Measurements from ENCODE around the gene PRKN. TPM values are rescaled to one million over a fixed set of nuclear protein-coding genes. Genes with fewer than 3 reads are reported as not detected.

Gene PRKN
- total RNA-seq, 1 experiment from 2014 or later, result not detected

- no peaks in the 10 kb centered on the region for H4K20me1 ChIP-seq (ENCODE audit: insufficient read depth)
- CTCF ChIA-PET, result no interaction called here
- no peak overlapping the region for H3K4me2 ChIP-seq
- intact Hi-C loops (cut with micrococcal nuclease; ENCODE audit: unreplicated experiment), result no loop called here
- DNase-seq, result no peak
- H2AFZ ChIP-seq, result no peak overlapping the region
- no peaks in the 10 kb centered on the region for H3K9me3 ChIP-seq (ENCODE audit: insufficient read depth, low read depth)
- H3K27ac ChIP-seq, result no peak overlapping the region
- H3K9me2 ChIP-seq (ENCODE audit: insufficient read depth), result no peaks in the 10 kb centered on the region
- POLR2A ChIA-PET (ENCODE audit: unreplicated experiment), result no interaction called here
- H3K27me3 ChIP-seq (ENCODE audit: insufficient read depth, low read depth), result peaks cover 46% of the 10 kb centered on the region
- BruUV-seq (replicated peaks), result no TSS peak
- H3F3A ChIP-seq (ENCODE audit: insufficient read depth, low read depth), result no peaks in the 10 kb centered on the region
- no peak for TF ChIP-seq EZH2 (IDR thresholded peaks at IDR 0.05; ENCODE audit: low read depth)
- no peak for TF ChIP-seq CTCF (conservative IDR thresholded peaks at IDR 0.05)
- H3K4me3 ChIP-seq, result no peak overlapping the region
- H3K4me1 ChIP-seq (replicated peaks; ENCODE audit: insufficient read depth), result no peaks in the 10 kb centered on the region
- H3K36me3 ChIP-seq (ENCODE audit: low read depth), result no peaks in the 10 kb centered on the region
- no peaks in the 10 kb centered on the region for H3K79me2 ChIP-seq (ENCODE audit: low read depth)
Observed at GRCh38 chr6:162416307-162416706, 311.3 kb downstream of the PRKN start.

GRCh38 chr6:162409741-162410691, 317.6 kb downstream of the PRKN start:
- ChIA-PET POLR2A (ENCODE audit: unreplicated experiment) (no interaction called here), CTCF (no interaction called here)
- Histone ChIP-seq H4K20me1 (ENCODE audit: insufficient read depth) (no peaks in the 10 kb centered on the region), H2AFZ (no peak overlapping the region), H3K27ac (no peak overlapping the region), H3F3A (ENCODE audit: insufficient read depth, low read depth) (no peaks in the 10 kb centered on the region), H3K4me1 (replicated peaks; ENCODE audit: insufficient read depth) (no peaks in the 10 kb centered on the region), H3K4me2 (no peak overlapping the region), H3K4me3 (no peak overlapping the region), H3K9me2 (ENCODE audit: insufficient read depth) (no peaks in the 10 kb centered on the region), H3K27me3 (ENCODE audit: insufficient read depth, low read depth) (peaks cover 30% of the 10 kb centered on the region), H3K79me2 (ENCODE audit: low read depth) (no peaks in the 10 kb centered on the region), H3K9me3 (ENCODE audit: insufficient read depth, low read depth) (no peaks in the 10 kb centered on the region), H3K36me3 (ENCODE audit: low read depth) (no peaks in the 10 kb centered on the region)
- DNase-seq, result no peak
- intact Hi-C loops (cut with micrococcal nuclease; ENCODE audit: unreplicated experiment), result no loop called here
- BruUV-seq (replicated peaks), result no TSS peak
- TF ChIP-seq EZH2 (IDR thresholded peaks at IDR 0.05; ENCODE audit: low read depth) (no peak), CTCF (conservative IDR thresholded peaks at IDR 0.05) (no peak)

GRCh38 chr6:162408826-162409535, 318.6 kb downstream of the PRKN start:
- H3K4me3 ChIP-seq, result no peak overlapping the region
- ChIA-PET POLR2A (ENCODE audit: unreplicated experiment) (no interaction called here), CTCF (no interaction called here)
- no peaks in the 10 kb centered on the region for H3K9me2 ChIP-seq (ENCODE audit: insufficient read depth)
- intact Hi-C loops (cut with micrococcal nuclease; ENCODE audit: unreplicated experiment), result no loop called here
- TF ChIP-seq CTCF (conservative IDR thresholded peaks at IDR 0.05) (no peak), EZH2 (IDR thresholded peaks at IDR 0.05; ENCODE audit: low read depth) (no peak)
- no peak overlapping the region for H3K27ac ChIP-seq
- BruUV-seq (replicated peaks), result no TSS peak
- DNase-seq, result no peak
- peaks cover 31% of the 10 kb centered on the region for H3K27me3 ChIP-seq (ENCODE audit: insufficient read depth, low read depth)
- H3K4me1 ChIP-seq (replicated peaks; ENCODE audit: insufficient read depth), result no peaks in the 10 kb centered on the region
- H3K36me3 ChIP-seq (ENCODE audit: low read depth), result no peaks in the 10 kb centered on the region
- H3K79me2 ChIP-seq (ENCODE audit: low read depth), result no peaks in the 10 kb centered on the region
- H3F3A ChIP-seq (ENCODE audit: insufficient read depth, low read depth), result no peaks in the 10 kb centered on the region
- no peaks in the 10 kb centered on the region for H3K9me3 ChIP-seq (ENCODE audit: insufficient read depth, low read depth)
- no peak overlapping the region for H3K4me2 ChIP-seq
- no peak overlapping the region for H2AFZ ChIP-seq
- no peaks in the 10 kb centered on the region for H4K20me1 ChIP-seq (ENCODE audit: insufficient read depth)
